C4-2B (cell line): Measurements from ENCODE around the gene DNAJC15.

ENCODE experiments used
- ZFX ChIP-seq: fragments of 450-650 bp; IDR thresholded peaks from 2 replicates; pipeline ENCODE4 v1.6.1; 2017
- TF ChIP-seq, protein P1 (sequence below): fragments of 450-650 bp; conservative IDR thresholded peaks from 2 replicates; pipeline ENCODE4 v1.5.1; 2017; ENCODE audit warnings: mild to moderate bottlenecking

DNA sequence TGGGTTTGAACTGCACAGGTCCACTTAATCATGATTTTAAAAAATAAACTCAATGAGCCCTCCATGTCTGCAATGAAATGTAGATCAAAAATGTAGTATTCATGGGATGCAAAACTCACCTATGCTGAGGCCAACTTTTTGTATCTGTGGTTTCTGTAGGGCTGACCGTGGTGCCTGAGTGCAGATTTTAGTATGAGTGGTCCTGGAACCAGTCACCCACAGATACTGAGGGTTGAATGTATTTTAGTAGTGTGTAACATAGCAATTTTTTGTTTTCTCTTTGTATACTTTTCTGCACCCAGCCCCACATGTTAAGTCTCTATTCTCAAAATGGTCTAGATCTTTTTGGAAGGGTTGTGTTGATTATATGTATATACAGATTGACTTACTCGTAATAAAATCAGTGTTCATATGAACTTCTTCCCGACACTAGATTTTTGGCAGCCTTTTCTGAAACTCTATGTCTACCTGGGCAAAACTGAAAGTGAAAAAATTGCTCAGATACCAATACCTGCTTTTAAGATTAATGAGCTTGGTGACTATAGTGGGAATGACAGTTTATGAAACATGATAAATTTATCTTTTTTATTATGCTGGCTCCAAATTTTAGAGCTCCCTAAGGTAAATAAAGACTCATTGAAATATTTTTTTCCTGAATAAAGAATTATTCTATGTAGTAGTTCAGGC is 51.6 kb downstream of the DNAJC15 start:
- TF ChIP-seq, protein P1, sequence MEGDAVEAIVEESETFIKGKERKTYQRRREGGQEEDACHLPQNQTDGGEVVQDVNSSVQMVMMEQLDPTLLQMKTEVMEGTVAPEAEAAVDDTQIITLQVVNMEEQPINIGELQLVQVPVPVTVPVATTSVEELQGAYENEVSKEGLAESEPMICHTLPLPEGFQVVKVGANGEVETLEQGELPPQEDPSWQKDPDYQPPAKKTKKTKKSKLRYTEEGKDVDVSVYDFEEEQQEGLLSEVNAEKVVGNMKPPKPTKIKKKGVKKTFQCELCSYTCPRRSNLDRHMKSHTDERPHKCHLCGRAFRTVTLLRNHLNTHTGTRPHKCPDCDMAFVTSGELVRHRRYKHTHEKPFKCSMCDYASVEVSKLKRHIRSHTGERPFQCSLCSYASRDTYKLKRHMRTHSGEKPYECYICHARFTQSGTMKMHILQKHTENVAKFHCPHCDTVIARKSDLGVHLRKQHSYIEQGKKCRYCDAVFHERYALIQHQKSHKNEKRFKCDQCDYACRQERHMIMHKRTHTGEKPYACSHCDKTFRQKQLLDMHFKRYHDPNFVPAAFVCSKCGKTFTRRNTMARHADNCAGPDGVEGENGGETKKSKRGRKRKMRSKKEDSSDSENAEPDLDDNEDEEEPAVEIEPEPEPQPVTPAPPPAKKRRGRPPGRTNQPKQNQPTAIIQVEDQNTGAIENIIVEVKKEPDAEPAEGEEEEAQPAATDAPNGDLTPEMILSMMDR = no peak
- no peak for TF ChIP-seq ZFX
